Measurements from ENCODE around the gene NLRP7.
"Not testable (repeated sequence)": the region's sequence is repeated elsewhere in the genome, so short reads cannot be mapped to it uniquely, and the experiment has no call there.

NLRP7 gene

GRCh38 chr19:54947381-54947780 lies at the start of gene NLRP7:
NLRP7 (minus strand) TSS chr19:54947530.
- no peak for DNase-seq

- DNase-seq = no peak
These were observed 48.2 kb upstream of the NLRP7 start for GRCh38 chr19:54995561-54995960.

- DNase-seq = not testable (repeated sequence)
These were observed 42.2 kb upstream of the NLRP7 start for GRCh38 chr19:54989531-54989930.

- not testable (repeated sequence) for DNase-seq
These were observed 35.2 kb upstream of the NLRP7 start for GRCh38 chr19:54982562-54982961.

GRCh38 chr19:54973229-54974090 lies 26.1 kb upstream of the NLRP7 start:
- not testable (repeated sequence) for DNase-seq

- not testable (repeated sequence) for DNase-seq
These were observed 24.1 kb upstream of the NLRP7 start for GRCh38 chr19:54971446-54971845.

- DNase-seq = no peak
These were observed 22.3 kb upstream of the NLRP7 start for GRCh38 chr19:54969647-54970046.

- DNase-seq = no peak
These were observed 20.3 kb upstream of the NLRP7 start for GRCh38 chr19:54967611-54968010.

GRCh38 chr19:54965055-54965454 lies 17.7 kb upstream of the NLRP7 start:
- DNase-seq = not testable (repeated sequence)

- no peak for DNase-seq
These were observed 12.5 kb upstream of the NLRP7 start for GRCh38 chr19:54959840-54960239.

GRCh38 chr19:54955376-54955775 lies 8.0 kb upstream of the NLRP7 start:
- no peak for DNase-seq

- not testable (repeated sequence) for DNase-seq
These were observed 6.0 kb upstream of the NLRP7 start for GRCh38 chr19:54953345-54953713.

- no peak for DNase-seq
These were observed 5.4 kb upstream of the NLRP7 start for GRCh38 chr19:54952591-54953344.

- not testable (repeated sequence) for DNase-seq
These were observed 3.2 kb upstream of the NLRP7 start for GRCh38 chr19:54950580-54950979.

GRCh38 chr19:54949412-54949811 lies 2.1 kb upstream of the NLRP7 start:
- DNase-seq = no peak

GRCh38 chr19:54943772-54944361 lies 3.5 kb downstream of the NLRP7 start:
- not testable (repeated sequence) for DNase-seq

- DNase-seq = not testable (repeated sequence)
These were observed 7.8 kb downstream of the NLRP7 start for GRCh38 chr19:54939538-54939937.

GRCh38 chr19:54938906-54939305 lies 8.4 kb downstream of the NLRP7 start:
- DNase-seq = no peak

GRCh38 chr19:54937926-54938325 lies 9.4 kb downstream of the NLRP7 start:
- DNase-seq = no peak

GRCh38 chr19:54928299-54928698 lies 19.0 kb downstream of the NLRP7 start:
- DNase-seq = no peak

- no peak for DNase-seq
These were observed 24.1 kb downstream of the NLRP7 start for GRCh38 chr19:54923276-54923675.

GRCh38 chr19:54921082-54921481 lies 26.2 kb downstream of the NLRP7 start:
- DNase-seq = no peak

Measured in NCI-H2029 (cell line).